Stimulated activated naive CD4-positive, alpha-beta T cell treated with Interleukin-2 at 50 U/mL for 16 hours (primary cell): ENCODE measurements around the gene ROR2.
A peak's percentile ranks its signal among the peaks of the same experiment; 100 is the strongest.

Experiments used
- DNase-seq: peaks from one replicate; lab custom pipeline; 2025; lab: John Stamatoyannopoulos, UW

Gene ROR2

DNA sequence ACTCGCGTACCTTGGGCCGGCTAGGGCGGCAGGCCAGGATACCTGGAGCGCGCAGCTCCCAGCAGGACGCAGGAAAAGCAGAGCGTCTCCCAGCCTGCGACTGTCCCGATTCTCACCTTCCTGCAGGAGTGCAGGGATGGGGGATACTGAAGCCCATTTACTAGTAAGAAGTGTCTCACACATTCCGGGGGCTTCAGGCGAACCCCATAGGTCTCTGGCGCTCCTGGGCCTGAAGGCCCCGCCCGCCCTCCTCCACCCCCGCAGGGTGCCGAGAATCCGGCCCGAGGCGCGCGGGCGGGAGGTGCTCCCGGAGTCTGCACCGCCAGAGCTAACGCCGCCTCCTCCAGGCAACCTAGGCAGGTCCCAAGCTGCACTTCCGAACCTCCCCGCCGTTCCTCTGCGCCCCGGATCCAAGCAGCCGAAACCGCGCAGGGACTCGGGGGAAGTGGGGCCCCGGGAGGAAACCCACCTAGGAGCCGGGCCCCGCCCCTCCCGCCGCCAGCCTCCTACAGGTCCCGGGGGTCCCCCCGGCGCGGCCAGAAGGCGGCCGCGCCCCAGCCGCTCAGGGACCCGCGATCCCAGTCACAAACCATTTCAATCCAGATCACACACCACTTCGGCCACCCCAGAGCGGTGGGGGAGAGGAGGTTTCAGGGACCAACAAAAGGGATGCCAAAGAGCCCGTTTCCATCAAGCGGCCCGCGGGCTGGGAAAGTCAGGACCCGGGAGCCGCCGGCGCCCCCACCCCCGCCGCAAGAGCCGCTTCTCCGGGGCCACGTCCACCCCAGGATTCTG, 1.2 kb downstream of the ROR2 start:
- DNase-seq = peak; percentile 16

DNA sequence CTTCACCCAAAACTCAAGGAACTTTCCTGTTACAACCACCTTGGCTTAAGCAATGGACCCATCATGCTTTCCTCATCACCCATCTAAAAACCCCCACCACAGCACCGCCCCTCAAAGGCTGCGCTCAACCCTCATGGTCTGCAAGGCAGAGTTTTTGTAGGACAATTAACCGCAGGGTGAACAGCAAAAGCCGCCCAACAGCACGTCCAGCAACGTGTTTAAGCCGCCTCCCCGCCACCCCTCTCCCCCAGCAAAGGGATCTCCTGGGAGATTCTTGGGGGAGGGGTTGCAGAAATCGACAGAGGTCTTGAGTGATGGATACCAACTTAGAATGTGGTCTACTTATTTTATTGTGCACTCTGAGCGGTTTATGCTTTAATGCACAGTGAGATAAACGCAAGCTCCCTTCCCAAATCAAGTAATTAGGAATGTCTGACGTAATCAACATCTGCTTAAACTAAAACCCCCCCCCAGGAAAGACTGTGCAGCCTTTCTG, 1.9 kb downstream of the ROR2 start:
- DNase-seq = no peak

DNA sequence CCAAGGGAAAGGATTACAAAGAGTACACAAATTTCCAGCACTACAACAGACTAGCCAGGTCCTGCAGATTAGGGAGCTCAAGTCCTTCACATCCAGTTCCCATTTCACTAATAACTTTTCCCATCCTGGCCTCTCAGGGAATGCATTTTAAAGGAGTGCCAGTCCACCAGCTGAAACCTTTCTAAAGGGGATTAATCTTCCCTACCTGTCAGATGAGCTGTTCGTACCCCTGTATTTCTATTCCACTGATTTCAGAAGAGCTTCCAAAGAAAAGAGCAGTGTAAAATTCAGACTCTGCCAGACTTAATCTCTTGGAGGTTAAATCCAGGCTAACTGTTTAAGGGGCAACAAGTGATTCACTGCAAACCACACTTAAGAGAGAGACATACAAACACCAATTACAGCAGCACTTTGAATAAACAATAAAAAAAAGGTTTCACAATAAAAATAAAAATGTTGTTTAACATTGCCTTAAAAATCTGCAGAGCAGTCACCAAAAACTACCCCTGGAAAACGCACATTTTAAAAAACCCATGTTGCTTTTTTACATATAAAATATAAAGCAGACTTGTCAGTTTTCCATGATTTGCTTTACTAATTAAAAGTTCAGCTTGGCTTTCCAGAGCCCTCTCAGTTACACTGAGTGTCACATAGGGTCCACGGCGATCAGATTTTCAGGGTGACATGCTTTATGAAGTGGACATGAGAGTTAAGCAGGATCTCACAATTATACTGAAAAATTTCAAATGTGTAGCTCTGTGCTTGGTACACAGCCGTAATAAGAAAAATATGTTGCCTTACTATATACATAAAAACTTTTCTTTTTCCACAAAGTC, 3.2 kb downstream of the ROR2 start:
- DNase-seq = no peak

DNA sequence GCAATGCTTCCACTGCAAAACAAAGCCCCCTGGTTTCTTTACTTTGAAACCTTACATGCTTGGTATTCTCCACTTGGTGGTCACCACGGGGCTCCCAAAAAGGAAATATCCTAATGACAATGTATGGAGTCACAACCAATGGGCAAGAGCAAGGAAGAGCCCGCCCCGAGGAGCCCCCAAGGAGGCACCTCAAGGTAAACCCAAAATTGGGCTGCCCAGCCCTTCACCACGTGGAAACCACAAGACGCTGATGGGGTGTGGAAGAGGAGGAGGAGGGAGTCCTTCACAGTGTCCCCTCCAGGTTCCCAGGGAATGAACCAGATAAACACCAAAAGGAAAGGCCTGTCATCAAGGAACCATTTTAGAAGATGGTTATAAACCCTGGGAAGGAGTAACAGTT, 3.8 kb downstream of the ROR2 start:
- no peak for DNase-seq

DNA sequence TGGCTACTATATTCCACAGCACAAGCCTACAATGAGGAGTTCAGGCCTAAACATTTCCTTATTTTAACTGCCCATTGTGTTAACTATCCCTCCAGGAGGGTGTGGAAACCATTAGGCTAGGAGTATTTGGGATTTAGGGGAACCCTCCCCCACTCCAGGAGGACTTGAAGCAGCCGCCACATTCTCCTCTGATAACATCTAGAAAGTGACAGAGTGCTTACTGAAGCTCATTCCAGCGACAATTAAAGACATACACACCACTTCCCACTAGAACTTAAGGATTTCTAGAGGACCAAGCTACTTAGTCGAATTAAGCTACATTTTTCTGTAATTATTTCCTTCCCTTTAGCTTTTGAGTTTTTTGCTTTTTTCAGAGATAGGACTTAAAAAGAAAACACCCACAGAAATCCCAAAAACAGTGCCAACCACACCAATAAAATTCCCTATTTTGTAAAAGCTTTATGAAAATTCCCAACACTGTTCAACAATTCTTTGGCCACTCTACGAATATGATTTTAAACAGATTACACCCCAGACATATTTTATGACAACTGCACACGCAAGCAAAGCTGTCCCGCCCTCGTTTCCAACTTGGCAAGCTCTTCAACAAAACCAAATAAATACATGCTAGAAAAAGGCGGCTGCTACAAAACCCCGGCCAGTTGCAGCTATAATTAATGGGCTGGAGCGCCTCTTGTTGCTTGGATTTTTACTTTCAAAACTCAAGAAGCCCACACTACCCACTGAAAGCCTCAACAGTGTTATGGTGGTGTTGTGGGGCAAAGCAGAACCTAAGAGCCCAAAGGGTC, 4.5 kb downstream of the ROR2 start:
- DNase-seq = no peak

DNA sequence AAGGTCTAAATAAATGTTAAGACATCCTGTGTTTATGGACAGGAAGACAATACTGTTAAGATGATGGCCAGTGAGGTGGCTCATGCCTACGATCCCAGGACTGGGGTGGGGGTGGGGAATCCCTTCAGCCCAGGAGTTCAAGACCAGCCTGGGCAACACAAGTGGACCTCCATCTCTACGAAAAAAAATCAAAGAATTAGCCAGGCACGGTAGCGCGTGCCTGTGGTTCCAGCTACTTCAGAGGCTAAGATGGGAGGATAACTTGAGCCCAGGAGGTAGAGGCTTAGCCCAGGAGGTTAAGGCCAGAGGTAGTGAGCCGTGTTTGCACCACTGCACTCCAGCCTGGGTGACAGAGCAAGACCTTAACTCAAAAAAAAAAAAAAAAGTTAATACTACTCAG, 5.3 kb downstream of the ROR2 start:
- DNase-seq = no peak

DNA sequence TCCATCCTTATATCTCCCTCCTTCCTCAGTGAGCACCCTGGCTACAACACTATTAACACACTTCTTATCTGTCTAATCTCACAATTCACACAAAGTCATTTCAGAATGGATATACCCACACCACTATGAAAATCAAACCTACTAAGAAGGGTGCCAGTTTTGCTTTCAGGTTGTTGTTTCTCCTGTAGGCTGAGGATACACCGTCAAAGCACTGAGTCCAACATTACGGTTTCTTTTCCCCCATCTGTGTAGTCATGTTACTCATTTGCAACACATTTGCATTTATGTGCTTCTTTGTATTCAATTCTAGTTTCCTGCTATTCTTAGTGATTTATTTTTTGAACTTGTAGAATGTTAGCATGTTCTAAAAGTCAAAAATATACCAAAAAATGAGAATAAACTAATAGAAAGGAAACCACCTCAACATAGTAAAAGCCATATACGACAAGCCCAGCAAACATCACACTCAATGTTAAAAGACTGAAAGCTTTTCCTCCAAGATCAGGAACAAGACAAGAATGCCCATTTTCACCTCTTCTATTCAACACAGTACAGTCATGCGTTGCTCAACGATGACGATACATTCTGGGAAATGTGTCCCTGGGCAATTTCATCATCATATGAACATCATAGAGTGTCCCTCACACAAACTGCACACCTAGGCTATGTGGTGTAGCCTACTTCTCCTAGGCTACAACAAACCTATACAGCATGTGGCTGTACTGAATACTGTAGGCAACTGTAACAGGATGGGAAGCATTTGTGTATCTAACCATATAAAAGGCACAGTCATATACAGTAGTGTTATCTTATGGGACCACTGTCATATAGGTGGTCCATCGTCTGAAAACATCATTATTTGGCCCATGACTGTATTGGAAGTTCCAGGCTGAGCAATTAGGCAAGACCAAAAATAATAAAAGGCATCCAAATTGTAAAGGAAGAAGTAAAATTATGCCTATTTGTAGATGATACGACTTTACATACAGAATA, 6.3 kb downstream of the ROR2 start:
- DNase-seq = no peak

DNA sequence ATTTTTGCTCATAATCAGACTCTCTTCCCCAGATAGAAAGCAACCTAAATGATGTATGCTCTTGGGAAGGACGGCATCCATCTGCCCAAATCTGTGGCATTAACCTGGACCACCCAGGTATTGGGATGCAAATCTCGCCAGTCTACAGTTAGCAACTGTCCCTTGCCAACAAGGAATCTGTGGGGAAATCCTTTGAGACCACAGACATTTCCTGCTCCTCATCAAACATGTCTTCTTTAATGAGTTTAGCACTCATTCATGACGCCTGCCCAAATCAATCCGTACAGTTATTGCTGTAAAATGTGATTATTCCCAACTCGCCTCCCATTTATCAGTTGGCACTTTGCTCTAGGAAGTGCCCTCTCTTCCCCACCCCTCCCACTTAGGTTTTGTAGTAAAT, 7.8 kb downstream of the ROR2 start:
- DNase-seq = no peak

DNA sequence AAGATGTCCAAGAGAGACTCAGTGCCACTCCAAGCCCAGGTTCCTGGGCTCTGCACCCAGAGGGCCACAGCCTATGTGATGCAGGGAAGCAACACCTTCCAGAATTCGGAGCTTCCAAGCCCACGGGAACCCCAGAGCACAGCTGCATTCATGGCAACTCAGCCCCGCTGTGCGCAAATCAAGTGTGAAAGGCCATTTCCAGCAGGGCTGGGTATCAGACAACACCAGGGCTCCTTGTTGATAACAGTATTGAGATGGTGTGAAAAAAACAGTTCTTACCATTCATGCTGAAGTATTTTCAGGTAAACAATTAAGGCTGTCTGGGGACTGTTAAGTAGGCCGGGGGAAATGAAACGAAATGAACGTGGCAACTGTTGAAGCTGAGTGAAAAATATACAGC, 10.1 kb downstream of the ROR2 start:
- no peak for DNase-seq

DNA sequence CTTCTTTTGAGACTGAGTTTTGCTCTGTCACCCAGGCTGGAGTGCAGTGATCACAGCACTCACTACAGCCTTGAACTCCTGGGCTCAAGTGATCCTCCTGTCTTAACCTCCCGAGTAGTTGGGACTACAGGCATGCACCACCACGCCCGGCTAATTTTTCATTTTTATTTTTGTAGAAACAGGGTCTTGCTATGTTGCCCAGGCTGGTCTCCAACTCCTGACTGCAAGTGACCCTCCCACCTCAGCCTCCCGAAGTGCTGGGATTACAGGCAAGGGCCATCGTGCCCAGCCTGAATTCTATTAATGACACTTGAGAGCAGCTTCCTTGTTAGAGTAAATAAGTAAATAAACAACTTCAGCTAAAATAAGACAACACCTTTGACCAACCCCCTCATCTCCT, 12.3 kb downstream of the ROR2 start:
- no peak for DNase-seq

DNA sequence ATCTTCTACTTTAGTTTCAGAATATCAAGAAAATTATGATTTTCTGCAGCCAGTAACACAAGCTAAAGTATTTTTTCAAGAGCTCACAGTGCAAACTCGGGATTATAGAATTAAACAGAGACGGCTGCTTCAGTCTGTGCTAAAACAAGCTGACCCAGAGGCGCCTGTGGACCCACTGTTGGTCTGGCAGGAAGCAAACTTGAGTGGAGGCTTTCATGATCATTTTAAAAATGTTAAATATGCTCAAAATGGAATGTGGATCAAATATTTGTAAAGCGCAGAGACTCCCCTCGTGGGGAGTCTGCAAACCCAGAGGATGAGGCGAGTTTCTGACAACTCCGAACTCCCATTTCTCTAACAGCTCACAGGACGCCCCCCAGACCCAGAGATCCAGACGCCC, 13.0 kb downstream of the ROR2 start:
- DNase-seq = no peak

DNA sequence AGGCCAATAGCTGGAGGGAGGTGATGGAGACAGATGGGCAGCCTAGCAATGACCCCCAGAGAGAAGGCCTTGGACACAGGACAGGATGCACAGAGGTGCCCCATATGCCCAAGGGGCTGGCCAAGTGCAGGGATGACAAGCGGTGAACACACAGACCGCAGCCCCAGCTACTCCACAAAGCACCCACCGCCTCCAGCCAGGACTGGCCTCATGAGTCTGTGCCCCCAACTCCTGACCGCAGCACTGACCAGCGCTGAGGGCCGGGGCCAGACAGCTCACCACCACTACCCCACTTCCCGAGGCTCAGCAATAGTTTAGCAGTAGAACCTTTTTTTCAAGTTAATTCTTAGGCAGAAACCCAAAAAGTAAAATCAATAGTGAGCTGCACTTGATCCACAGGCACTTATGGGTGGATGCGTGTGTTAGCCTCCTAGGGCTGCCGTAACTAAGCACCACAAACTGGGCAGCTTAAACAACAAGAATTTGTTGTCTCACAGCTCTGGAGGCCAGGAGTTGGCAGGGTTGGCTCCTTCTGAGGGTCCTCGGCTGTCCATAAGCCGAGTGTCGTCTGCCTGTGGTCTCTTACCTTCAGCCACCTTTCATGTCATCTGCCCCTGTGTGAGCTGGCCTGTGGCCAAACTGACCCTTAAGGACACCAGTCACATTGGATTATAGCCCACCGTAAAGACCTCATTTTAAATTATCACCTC, 14.1 kb downstream of the ROR2 start:
- no peak for DNase-seq

DNA sequence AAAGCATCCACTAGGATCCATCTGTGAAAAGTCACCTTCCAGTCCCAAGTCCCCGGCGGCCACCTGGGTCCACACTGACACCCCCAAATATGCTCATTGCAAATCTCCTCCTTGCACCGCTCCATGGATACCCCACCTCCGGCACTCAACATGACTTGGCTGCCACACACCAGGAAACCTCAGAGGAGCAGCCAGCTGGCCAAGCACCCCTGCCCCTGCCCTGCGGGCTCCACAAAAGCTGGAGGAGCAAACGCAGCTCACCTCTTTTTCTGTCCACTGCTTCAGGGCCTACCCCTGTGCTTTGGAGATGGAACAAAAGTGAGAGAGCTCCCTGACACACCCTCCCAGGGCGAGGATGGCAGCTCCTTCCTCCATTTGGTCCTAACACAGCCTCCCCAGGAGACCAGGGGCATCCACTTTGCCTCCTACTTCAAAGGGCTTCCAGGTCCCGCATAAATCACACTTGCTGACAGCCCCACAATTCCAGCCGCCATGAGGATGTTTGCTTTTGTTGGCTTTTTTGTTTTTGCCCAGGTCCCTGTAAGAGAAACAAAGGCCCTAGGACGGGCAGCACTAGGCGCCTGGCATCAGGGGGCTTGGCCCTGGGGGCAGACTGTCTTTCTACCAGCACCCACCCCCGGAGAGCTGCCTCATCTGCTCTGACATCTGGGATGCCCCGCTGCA, 14.8 kb downstream of the ROR2 start:
- DNase-seq = no peak

DNA sequence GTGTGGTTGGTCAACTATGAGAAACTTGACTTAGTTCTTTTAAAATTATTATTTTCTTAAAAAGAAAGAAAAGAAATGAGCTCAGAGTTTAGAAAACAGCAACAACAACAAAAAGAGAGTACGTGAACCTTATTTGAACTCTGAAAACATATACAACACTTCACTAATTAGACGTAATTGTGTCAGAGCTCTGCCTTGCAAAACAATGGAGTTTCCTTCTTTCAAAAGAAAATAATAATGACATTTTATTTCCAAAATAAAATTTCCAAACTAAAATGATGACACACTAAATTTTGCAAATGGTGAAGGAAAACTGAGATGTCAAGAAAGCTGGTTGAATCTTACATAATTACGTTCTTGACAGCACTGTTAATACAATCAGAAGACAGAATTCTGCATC, 15.4 kb downstream of the ROR2 start:
- DNase-seq = no peak

DNA sequence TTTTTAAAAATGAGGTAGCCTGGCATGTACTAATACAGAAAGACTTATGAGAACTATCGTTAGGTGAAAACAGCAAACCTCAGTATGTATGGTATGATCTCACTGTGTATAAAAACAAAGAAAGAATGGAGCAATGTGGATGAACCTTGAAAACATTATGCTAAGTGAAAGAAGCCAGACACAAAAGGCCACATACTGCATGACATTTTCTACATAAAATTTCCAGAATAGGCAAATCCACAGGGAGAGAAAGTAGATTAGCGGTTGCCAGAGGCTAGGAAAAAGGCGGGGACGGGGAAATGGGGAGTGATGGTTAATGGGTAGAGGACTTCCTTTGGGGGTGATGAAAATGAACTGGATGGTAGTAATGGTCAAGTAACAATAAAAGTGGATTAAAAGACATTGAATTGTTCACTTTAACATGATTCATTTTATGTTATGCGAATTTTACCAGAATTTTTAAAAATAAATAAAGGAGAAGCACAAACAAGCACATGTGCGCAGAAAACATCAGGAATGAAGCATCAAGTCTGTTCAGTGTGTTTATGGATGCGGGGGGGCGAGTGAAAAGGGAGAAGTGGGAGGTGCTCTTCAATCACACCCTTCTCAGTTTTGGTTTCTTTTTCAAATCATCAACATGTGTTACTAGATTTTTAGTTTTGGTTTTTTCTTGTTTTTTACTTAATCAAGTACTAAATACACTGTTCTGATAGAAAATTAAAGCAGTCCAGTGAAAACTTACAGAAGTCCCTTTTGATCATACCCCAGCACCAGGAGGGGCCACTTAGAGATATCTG, 16.3 kb downstream of the ROR2 start:
- DNase-seq = no peak

DNA sequence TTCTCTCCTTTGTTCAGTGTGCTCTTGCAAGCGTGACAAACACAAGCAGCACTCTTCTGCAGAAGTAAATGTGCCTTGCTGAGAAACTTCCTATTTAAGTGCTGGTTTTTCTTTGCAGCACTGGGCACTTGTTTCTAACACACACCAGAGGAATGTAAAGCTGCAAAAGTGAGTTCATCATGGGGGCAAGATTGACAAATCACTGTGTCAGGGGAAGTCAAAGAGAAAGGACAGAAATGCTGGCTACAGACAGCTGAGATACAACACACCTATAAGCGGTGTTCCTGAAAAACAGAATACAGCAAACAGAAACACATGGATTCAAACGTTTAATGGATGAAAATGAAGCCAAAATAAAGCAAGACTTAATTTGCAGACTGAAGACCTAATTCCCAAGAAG, 19.6 kb downstream of the ROR2 start:
- DNase-seq = no peak

DNA sequence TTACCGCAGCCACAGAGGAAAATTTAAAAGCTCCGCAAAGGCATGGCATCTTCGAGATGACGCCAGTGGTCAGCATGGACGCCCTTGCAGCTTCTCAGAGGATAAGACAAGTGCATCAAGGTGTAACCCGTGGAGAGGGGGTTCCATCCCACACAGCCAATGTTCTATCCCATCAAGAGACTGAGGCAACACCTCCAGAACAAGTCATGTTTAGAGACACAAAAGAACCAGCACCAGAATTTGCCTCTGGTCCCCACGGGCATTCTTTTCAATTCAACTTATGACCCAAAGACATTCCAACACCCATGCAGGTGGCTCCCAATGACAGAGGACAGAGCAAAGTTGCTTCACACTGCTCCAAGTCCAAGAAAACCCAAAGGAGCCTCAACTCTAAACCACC, 20.7 kb downstream of the ROR2 start:
- DNase-seq = no peak

DNA sequence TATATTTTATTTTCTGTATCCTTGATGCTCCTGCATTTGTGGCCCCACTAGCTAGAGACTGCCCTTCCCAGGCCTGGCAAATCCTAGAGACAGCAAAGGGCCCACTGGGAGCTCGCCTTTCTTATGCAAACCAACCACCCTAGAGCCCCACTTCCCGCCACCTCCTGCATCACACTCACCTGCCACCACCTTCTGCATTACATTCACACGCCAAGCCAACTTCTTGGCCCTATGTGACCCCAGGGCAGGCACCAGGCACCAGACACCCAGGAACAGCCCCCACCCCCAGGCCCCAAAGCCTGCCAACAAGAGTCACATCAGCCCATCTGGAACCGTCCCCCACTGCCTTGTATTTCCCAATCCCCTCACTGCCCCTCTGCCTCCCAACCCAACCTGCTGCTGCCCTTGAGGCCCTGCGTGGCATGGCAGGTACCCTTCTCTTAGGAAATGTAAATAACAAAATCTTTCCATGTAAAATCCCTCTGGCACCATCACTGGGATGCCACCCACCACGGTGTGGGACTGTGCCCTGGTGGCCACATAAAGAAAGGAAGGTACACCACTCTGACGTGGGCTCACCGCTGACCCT, 22.0 kb downstream of the ROR2 start:
- no peak for DNase-seq

DNA sequence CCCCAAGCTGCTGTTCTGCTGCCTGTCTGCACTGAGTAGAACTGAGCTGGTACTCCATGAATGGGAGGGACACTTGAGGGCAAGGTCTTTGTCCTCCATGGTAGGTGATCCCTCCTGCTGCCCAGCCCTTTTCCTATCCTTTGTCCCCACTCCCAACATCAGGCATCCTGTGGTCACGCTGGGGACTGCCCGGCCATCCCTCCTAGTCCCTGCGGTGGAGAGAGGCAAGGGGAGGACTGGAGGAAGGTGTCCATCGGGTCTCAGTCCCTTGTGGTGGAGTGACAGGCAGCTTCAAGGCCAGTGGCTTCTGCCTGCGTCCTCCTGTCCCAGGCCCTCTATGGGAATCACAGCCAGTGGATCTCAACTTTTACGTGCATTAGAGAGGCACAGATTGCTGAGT, 25.9 kb downstream of the ROR2 start:
- no peak for DNase-seq
